ENCODE results near the gene SEPTIN10.

SEPTIN10 gene

GRCh38 chr2:109494351-109494750 is 119.4 kb downstream of the SEPTIN10 start:
- no peak for DNase-seq

DNA sequence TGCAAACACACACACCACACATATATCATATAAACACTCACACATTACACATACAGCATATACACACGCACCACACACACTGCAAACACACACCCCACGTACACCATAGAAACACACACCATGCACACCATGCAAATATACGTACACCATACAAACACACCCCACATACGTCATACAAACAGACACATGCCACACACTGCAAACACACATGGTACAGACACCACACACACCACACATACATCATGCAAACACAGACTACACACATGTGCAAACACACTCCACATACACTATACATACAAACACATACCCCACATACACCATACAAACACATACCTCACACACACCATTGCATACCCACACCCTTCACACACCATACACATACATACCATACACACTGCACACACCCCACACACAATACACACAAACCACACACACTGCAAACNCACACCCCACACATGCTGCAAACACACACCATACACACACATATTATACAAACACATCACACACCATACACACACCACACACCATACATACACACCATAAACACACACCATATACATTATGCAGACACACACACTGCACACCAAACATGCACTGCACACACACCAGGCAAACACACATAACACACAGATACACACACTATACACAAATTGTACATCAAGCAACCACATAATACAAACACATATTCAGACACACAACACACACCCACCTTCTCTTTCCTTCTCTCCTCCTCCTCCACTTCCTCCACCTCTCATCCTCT is 120.4 kb downstream of the SEPTIN10 start:
- no peak for DNase-seq
